Left lobe of liver (tissue), 2 donors: ENCODE data around the gene MARCHF5. TPM values are rescaled to one million over a fixed set of nuclear protein-coding genes. Genes with fewer than 3 reads are reported as not detected.
"Not testable (repeated sequence)": the region's sequence is repeated elsewhere in the genome, so short reads cannot be mapped to it uniquely, and the experiment has no call there.

Experiments used
- ATAC-seq: fragments of 200-7000 bp; cut with Tn5 transposase; one replicate; pipeline ENCODE4 v1.9.1; 2020; ENCODE audit warnings: mild to moderate bottlenecking, moderate library complexity
- DNase-seq: peaks from one replicate; pipeline ENCODE4 v3.0.0-alpha.2; 2020; ENCODE audit warnings: low spot score
- total RNA-seq: library from RNA; stranded (reverse); gene quantifications from one replicate; pipeline ENCODE4 v1.2.1, GENCODE V29; 2021
- donor health status: DM: no; HTN: no; CAD: no; lungs with moderate emphysema.
- donor health status: DM: no; HTN: yes; CAD: no.

The MARCHF5 gene
- total RNA-seq, 1 donor from 2014 or later: 24.7 TPM

- ATAC-seq: no peak
- DNase-seq: no peak
Measured at GRCh38 chr10:92385831-92386230, 94.9 kb downstream of the MARCHF5 start.

- DNase-seq (no peak), ATAC-seq (peak; percentile 57)
Measured at GRCh38 chr10:92387289-92387940, 96.4 kb downstream of the MARCHF5 start.

GRCh38 chr10:92393173-92393572 lies 102.2 kb downstream of the MARCHF5 start:
- not testable (repeated sequence) for DNase-seq, ATAC-seq

GRCh38 chr10:92395271-92395670 lies 104.3 kb downstream of the MARCHF5 start:
- no peak for ATAC-seq
- no peak for DNase-seq

- ATAC-seq: not testable (repeated sequence)
Measured at GRCh38 chr10:92402234-92402633, 111.3 kb downstream of the MARCHF5 start.

More at GRCh38 chr10:92402234-92402633, 111.3 kb downstream of the MARCHF5 start:
- DNase-seq: not testable (repeated sequence)

Other genes with a start within 250 kb of the MARCHF5 start
- gene CPEB3, start 89 bp upstream of the MARCHF5 start, total RNA-seq: 12.7 TPM